AG10803 (cell line): Measurements from ENCODE around the gene EYS.
A peak's percentile ranks its signal among the peaks of the same experiment; 100 is the strongest.

Source experiments
- DNase-seq: peaks from one replicate; pipeline ENCODE4 v3.0.0; 2010; ENCODE audit warnings: low read depth
- H3K4me3 ChIP-seq: 2 replicates; pipeline ENCODE4 v1.5.1; 2011; ENCODE audit warnings: mild to moderate bottlenecking, low read length, control low read depth
- CTCF ChIP-seq: conservative IDR thresholded peaks from 2 replicates; pipeline ENCODE4 v1.5.1; 2011; ENCODE audit warnings: mild to moderate bottlenecking, low read length, control low read depth, inconsistent platforms

The EYS gene

DNA sequence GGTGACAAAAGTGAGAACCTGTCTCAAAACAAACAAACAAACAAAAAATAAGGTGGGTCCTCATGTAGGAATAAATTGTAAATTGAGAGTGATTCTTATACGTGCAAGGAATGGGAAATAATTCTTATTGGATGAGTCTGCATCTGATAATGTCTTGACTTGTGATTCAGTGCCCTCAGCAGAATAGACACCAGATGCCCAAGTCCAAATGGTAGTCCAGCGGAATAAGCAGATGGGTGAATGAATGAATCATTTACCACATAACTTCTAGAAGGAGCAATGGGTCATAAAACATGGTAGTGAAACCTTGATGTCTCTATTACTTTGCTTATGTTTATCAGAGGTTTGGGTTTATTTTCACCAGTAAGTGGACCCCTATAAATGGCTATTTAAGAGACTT, 1323.7 kb downstream of the EYS start:
- no peak overlapping the region for H3K4me3 ChIP-seq
- TF ChIP-seq CTCF, result no peak
- DNase-seq, result no peak

DNA sequence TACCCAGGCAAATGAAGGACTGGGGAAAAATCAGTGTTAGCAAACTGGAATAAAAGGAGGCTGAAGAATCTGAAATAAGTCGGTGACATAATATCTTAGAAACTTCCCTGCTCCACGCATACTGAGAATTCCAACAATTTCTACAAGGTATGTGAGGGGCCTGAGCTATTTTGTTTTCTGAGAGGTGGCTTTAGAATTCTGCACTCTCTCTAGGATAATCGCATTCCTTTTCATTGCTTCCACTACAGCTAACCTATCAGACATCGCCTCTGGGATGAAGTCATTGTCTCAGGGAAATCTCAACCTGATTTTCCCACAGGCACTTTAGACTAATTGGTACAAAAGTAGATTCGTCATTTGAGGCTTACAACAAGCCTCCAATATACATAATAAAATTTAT, 1330.6 kb downstream of the EYS start:
- no peak for DNase-seq
- TF ChIP-seq CTCF, result no peak
- H3K4me3 ChIP-seq, result no peak overlapping the region

DNA sequence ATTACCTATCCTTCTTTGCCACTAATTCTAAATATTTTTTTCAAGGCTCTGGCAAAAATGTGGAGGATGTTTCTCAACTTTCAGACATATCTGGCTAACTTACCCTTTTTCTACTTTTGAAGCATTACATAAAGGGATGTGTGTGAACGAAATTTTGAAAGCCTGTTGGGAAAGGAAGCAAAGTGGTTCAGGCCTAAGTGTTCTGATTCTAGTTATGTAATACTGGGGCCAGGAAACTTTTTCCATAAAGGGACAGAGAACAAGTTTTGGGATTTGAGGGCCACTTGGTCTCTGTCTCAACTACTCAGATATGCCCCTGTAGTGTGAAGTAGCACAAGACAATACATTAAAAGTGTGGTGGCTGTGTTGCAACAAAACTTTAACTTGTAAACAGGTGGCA, 1349.6 kb downstream of the EYS start:
- H3K4me3 ChIP-seq, result no peak overlapping the region
- no peak for TF ChIP-seq CTCF
- DNase-seq, result no peak

DNA sequence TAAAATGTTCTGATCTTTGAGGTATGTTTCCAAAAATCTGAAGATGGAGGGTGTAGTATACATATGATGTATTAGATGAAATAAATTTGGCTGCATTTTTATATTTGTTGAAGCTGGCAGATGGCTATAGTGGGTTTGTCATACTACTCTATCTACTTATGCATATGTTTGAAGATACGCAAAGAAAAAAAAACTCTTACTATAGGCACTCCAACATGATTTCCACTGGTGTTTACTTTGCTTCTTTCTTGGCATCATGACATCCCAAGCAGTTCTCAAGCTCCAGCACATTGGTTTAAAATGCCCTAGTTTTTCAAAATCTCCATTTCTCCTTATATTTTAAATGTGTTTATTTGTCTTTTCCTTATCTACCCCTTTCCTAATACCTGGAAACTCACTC, 1359.6 kb downstream of the EYS start:
- H3K4me3 ChIP-seq, result no peak overlapping the region
- DNase-seq, result no peak
- no peak for TF ChIP-seq CTCF

DNA sequence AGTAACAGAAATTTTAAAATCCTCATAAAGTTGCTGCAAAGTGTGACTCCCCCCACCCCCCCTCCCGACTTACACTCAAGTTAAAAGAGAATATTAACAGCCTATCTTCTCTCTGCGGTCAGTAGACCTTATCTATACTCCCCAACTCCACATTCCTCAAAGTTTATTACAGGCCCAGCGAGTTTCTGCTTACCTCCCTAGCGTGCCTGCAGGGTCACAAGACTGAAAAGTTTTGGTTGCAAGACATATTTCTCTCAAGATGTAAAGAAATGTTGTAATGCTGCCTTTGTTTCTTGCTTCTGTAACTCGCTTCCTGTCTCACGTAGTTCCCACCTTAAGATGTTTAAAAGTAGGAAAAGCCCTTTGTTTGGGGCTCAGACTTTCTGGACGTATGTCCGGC, 1371.8 kb downstream of the EYS start:
- TF ChIP-seq CTCF, result no peak
- H3K4me3 ChIP-seq, result no peak overlapping the region
- no peak for DNase-seq

DNA sequence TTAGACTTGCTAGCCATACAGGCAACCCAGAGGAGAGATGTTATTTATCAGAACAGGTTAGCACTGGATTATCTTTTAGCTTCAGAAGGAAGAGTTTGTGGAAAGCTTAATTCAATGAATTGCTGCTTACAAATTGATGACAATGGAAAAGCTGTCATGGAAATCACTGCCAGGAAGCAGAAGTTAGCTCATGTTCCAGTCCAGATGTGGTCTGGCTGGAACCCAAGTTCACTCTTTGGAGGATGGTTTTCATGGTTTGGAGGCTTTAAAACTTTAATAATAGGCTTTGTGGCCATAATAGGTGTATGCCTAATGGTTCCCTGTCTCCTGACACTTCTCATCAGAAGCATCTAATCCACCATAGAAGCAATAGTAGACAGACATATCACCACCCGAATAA, 1372.4 kb downstream of the EYS start:
- TF ChIP-seq CTCF, result no peak
- DNase-seq, result no peak
- no peak overlapping the region for H3K4me3 ChIP-seq

- H3K4me3 ChIP-seq, result no peak overlapping the region
- peak; percentile 64 for TF ChIP-seq CTCF
- peak; percentile 32 for DNase-seq
Observed at GRCh38 chr6:64330694-64331307, 1376.2 kb downstream of the EYS start.
